HEK293 (cell line): Measurements from ENCODE around the gene SARS1.

Experiments used
- CTCF ChIA-PET: fragments of 350-600 bp; formaldehyde crosslinking; extraction: SDS; loops from one replicate; lab custom pipeline; 2021; ENCODE audit warnings: antibody characterized with exemption; lab: Yijun Ruan, JAX
- POLR2A ChIA-PET: fragments of 300-600 bp; formaldehyde crosslinking; extraction: SDS; loops from one replicate; lab custom pipeline; 2020; ENCODE audit warnings: antibody characterized with exemption, inconsistent platforms; lab: Yijun Ruan, JAX
- H3K27ac ChIP-seq: fragments of 200-500 bp; sonication (Bioruptor generic); 2 replicates; pipeline ENCODE4 v1.5.1; 2014; ENCODE audit warnings: low read depth, low read length, control low read depth, inconsistent platforms; ENCODE audit errors: extremely low read depth
- H3K36me3 ChIP-seq, 2 experiments: fragments of 200-500 bp in 1 of 2; sonication (Bioruptor generic) in 1 of 2; 1 replicate in 1 of 2; 2 replicates in 1 of 2; pipeline ENCODE4 v1.5.1; 2014 to 2017; ENCODE audit warnings: inconsistent platforms in 2 of 2, low read length in 2 of 2; ENCODE audit not compliant: control insufficient read depth in 2 of 2, insufficient read depth in 1 of 2
- H3K4me1 ChIP-seq: fragments of 200-500 bp; sonication (Bioruptor generic); 2 replicates; pipeline ENCODE4 v1.5.1; 2014; ENCODE audit warnings: mild to moderate bottlenecking, low read length, inconsistent platforms; ENCODE audit not compliant: control insufficient read depth, insufficient read depth
- H3K4me3 ChIP-seq: 2 replicates; pipeline ENCODE4 v1.5.1; 2011; ENCODE audit warnings: low read depth, mild to moderate bottlenecking, control low read depth, low read length, moderate library complexity
- H3K9me3 ChIP-seq: fragments of 200-500 bp; sonication (Bioruptor generic); 2 replicates; pipeline ENCODE4 v1.5.1; 2014; ENCODE audit warnings: low read depth, low read length, inconsistent platforms; ENCODE audit not compliant: control insufficient read depth, insufficient read depth
- EGR2 ChIP-seq: fragments of 450-650 bp; formaldehyde crosslinking; IDR thresholded peaks from 2 replicates; pipeline ENCODE4 v1.5.1; 2016; ENCODE audit warnings: low read depth, missing biosample characterization, missing genetic modification characterization
- KLF1 ChIP-seq: fragments of 450-650 bp; formaldehyde crosslinking; IDR thresholded peaks from 2 replicates; pipeline ENCODE4 v1.5.1; 2016; ENCODE audit warnings: missing biosample characterization, missing genetic modification characterization
- KLF17 ChIP-seq: fragments of 450-650 bp; formaldehyde crosslinking; IDR thresholded peaks from 2 replicates; pipeline ENCODE4 v1.5.1; 2016; ENCODE audit warnings: missing biosample characterization, missing genetic modification characterization
- PATZ1 ChIP-seq: fragments of 450-650 bp; formaldehyde crosslinking; IDR thresholded peaks from 2 replicates; pipeline ENCODE4 v1.5.1; 2016; ENCODE audit warnings: missing biosample characterization, missing genetic modification characterization
- PRDM10 ChIP-seq: fragments of 450-650 bp; formaldehyde crosslinking; IDR thresholded peaks from 2 replicates; pipeline ENCODE4 v1.5.1; 2016; ENCODE audit warnings: missing biosample characterization, missing genetic modification characterization
- SP3 ChIP-seq: fragments of 450-650 bp; formaldehyde crosslinking; IDR thresholded peaks from 2 replicates; pipeline ENCODE4 v1.5.1; 2016; ENCODE audit warnings: missing biosample characterization, missing genetic modification characterization
- ZBTB17 ChIP-seq: fragments of 450-650 bp; formaldehyde crosslinking; IDR thresholded peaks from 2 replicates; pipeline ENCODE4 v1.5.1; 2016; ENCODE audit warnings: missing biosample characterization, missing genetic modification characterization
- ZBTB48 ChIP-seq: fragments of 450-650 bp; formaldehyde crosslinking; IDR thresholded peaks from 2 replicates; pipeline ENCODE4 v1.5.1; 2016; ENCODE audit warnings: missing biosample characterization, missing genetic modification characterization
- ZFHX2 ChIP-seq: fragments of 450-650 bp; formaldehyde crosslinking; conservative IDR thresholded peaks from 2 replicates; pipeline ENCODE4 v1.5.1; 2016; ENCODE audit warnings: missing biosample characterization, missing genetic modification characterization
- ZIC2 ChIP-seq: fragments of 450-650 bp; formaldehyde crosslinking; IDR thresholded peaks from 2 replicates; pipeline ENCODE4 v1.5.1; 2016; ENCODE audit warnings: missing biosample characterization, missing genetic modification characterization
- ZNF121 ChIP-seq: fragments of 450-650 bp; formaldehyde crosslinking; IDR thresholded peaks from 2 replicates; pipeline ENCODE4 v1.5.1; 2016; ENCODE audit warnings: missing biosample characterization, missing genetic modification characterization
- ZNF214 ChIP-seq: fragments of 450-650 bp; formaldehyde crosslinking; IDR thresholded peaks from 2 replicates; pipeline ENCODE4 v1.5.1; 2017; ENCODE audit warnings: missing biosample characterization, mild to moderate bottlenecking, missing genetic modification characterization, borderline replicate concordance
- ZNF23 ChIP-seq: fragments of 450-650 bp; formaldehyde crosslinking; IDR thresholded peaks from 2 replicates; pipeline ENCODE4 v1.5.1; 2016; ENCODE audit warnings: missing biosample characterization, missing genetic modification characterization, borderline replicate concordance
- ZNF239 ChIP-seq: fragments of 450-650 bp; formaldehyde crosslinking; IDR thresholded peaks from 2 replicates; pipeline ENCODE4 v1.5.1; 2016; ENCODE audit warnings: missing biosample characterization, missing genetic modification characterization
- ZNF335 ChIP-seq: fragments of 450-650 bp; formaldehyde crosslinking; conservative IDR thresholded peaks from 2 replicates; pipeline ENCODE4 v1.5.1; 2016; ENCODE audit warnings: missing biosample characterization, missing genetic modification characterization
- ZNF341 ChIP-seq: fragments of 450-650 bp; formaldehyde crosslinking; IDR thresholded peaks from 2 replicates; pipeline ENCODE4; 2016; ENCODE audit warnings: low read depth, missing biosample characterization, missing genetic modification characterization
- ZNF513 ChIP-seq: fragments of 450-650 bp; IDR thresholded peaks from 2 replicates; pipeline ENCODE4 v1.5.1; 2018; ENCODE audit warnings: missing biosample characterization, missing genetic modification characterization
- ZNF548 ChIP-seq: fragments of 450-650 bp; formaldehyde crosslinking; IDR thresholded peaks from 2 replicates; pipeline ENCODE4 v1.5.1; 2016; ENCODE audit warnings: missing biosample characterization, missing genetic modification characterization
- ZNF549 ChIP-seq: fragments of 450-650 bp; IDR thresholded peaks from 2 replicates; pipeline ENCODE4 v1.5.1; 2018; ENCODE audit warnings: missing biosample characterization, missing genetic modification characterization, mild to moderate bottlenecking, inconsistent platforms, moderate library complexity

SARS1 gene

DNA sequence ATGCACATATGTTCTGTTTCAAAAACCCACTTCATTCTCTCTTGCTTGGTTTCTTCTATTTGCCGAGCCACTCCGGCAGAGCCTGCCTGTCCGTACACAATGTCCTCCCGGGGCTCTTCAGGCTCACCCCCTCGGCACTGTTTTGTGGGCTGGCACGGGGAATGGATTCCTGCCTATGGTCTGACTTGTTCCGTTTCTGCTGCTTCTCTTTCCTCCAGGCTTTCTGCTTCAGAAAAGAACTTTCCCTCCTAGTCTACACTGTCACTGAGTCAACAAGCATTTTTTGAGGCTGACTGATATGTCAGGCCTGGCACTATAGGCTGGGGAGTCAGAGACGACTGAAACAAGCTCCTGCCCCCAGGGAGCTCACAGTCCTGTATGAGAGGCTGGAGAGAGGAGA is 28.4 kb upstream of the SARS1 start (continued):
- no peak for TF ChIP-seq ZNF513 (tag by site-specific recombination)
- no peak for TF ChIP-seq ZNF549 (tag by site-specific recombination)
- no peak for TF ChIP-seq ZNF341 (tag by site-specific recombination)
- TF ChIP-seq ZNF239 (tag by site-specific recombination): no peak

GRCh38 chr1:109185990-109186732 is 27.6 kb upstream of the SARS1 start:
- H3K4me3 ChIP-seq: no peak overlapping the region
- H3K27ac ChIP-seq: no peak overlapping the region
- CTCF ChIA-PET: interaction anchor here (1.0 kb wide), 1 partner anchor 213 kb away, joined by 3 read pairs; no protein-coding TSS in a partner anchor
- peaks cover 3% of the 10 kb centered on the region for H3K4me1 ChIP-seq
- TF ChIP-seq PRDM10 (peak; percentile 85), ZNF23 (tag by site-specific recombination) (no peak), SP3 (no peak), ZIC2 (tag by site-specific recombination) (peak; percentile 77), ZNF548 (tag by site-specific recombination) (no peak), ZNF335 (0 out of 2 replicates have a peak, but pooled peaks have one; percentile 5), ZFHX2 (tag by site-specific recombination) (peak; percentile 78), EGR2 (tag by site-specific recombination) (peak; percentile 82), KLF1 (tag by site-specific recombination) (peak; percentile 55; the same call in 1 of the 2 replicates), ZBTB48 (peak; percentile 71), ZBTB17 (tag by site-specific recombination) (0 out of 2 replicates have a peak, but pooled peaks have one; percentile 22), ZNF214 (tag by site-specific recombination) (no peak), PATZ1 (tag by site-specific recombination) (0 out of 2 replicates have a peak, but pooled peaks have one; percentile 16), KLF17 (tag by site-specific recombination) (0 out of 2 replicates have a peak, but pooled peaks have one; percentile 21), ZNF121 (tag by site-specific recombination) (peak; percentile 73; the same call in 1 of the 2 replicates)
- no peaks in the 10 kb centered on the region for H3K36me3 ChIP-seq
- no peaks in the 10 kb centered on the region for H3K9me3 ChIP-seq
- POLR2A ChIA-PET: interaction anchor here (1.2 kb wide), 1 partner anchor 86 kb away, joined by 4 read pairs; no protein-coding TSS in a partner anchor
